HG03097 (cell line): ENCODE results near the gene SYN1.

Experiments used
- ATAC-seq: cut with Tn5 transposase; IDR thresholded peaks from one replicate; pipeline ENCODE4 v1.9.1; 2021; ENCODE audit not compliant: unreplicated experiment, low FRiP score

SYN1 gene

DNA sequence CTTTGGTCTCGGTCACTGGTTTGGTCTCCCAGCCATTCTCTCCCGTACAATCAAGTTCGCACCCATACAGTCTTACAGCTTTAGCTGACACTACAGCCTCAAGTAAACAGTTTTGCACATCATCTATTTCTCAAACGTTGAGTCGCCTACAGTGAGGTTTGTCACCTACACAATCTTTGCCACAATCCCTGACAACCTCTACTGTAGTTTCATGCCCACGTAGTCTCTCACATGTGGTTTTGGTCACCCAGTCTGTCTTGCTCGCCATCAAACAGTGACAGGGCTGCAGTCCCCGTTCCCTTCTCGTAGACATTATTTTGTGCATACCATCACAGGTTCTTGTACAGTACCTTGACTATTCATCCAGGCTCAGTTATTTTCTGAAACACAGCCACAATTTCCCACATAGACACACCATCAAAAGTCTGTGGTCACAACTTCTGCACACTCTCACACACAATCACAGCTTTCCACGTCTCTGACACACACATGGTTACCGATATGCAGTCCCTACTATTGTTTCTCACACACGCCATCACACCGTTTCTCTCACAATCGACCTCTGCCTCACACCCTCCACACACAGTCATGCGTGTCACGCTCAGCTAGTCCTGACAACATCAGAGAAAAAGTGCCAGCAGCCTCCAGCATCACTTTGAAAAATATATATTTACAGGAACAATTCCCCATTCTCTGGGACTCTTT lies 15.4 kb upstream of the SYN1 start:
- no peak for ATAC-seq

- ATAC-seq: no peak
Measured at GRCh38 chrX:47633689-47634590, 14.3 kb upstream of the SYN1 start.

DNA sequence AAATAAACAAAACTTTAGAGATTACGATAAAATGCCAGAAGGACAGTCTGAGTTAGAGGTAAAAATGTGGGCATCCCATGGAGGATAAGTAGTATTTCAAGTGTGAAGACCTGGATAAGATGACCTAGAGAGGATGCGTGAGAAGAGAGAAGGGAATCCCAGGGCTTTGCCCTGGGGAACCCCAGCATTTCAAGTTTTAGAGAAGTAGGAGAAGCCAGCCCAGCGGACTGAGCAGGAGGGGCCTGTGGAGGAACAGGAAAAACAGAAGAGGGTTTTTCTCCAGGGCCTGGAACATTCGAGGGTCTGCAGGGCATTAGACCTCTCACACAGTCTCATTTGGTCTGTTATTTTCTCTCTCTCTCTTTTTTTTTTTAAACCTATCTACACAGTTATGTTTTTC lies 13.0 kb upstream of the SYN1 start:
- ATAC-seq: no peak

GRCh38 chrX:47631676-47632075 lies 12.0 kb upstream of the SYN1 start:
- no peak for ATAC-seq

GRCh38 chrX:47629419-47630200 lies 10.0 kb upstream of the SYN1 start, which contains the start of gene CFP:
CFP (minus strand) TSS chrX:47629930; CDS start chrX:47629844, 86 bp downstream.
- ATAC-seq: no peak

DNA sequence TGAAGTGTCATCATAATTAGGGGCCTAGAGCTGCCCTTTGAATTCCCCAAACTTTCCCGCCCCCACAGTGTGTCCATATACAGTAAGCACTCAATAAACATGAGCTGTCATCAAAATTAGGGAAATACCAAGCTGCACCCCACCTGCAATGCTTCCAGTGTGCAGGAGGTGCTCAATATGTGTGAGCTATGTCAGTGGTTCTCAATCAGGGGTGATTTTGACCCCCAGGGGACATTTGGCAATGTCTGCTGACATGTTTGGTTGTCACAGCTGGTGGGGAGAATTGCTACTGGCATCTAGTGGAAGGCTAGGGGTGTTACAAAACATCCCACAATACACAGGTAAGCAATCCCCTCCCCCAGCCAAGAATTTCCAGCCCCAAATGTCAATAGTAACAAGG lies 9.3 kb upstream of the SYN1 start:
- no peak for ATAC-seq

- ATAC-seq: no peak
Measured at GRCh38 chrX:47625365-47625764, 5.7 kb upstream of the SYN1 start.

- no peak for ATAC-seq
Measured at GRCh38 chrX:47623540-47624027, 3.9 kb upstream of the SYN1 start.

- no peak for ATAC-seq
Measured at GRCh38 chrX:47621851-47622250, 2.2 kb upstream of the SYN1 start.

- ATAC-seq: no peak
Measured at GRCh38 chrX:47620303-47620685, 637 bp upstream of the SYN1 start.

GRCh38 chrX:47618923-47619485 lies 653 bp downstream of the SYN1 start:
- ATAC-seq: no peak

GRCh38 chrX:47614618-47615017 lies 5.0 kb downstream of the SYN1 start:
- no peak for ATAC-seq

- no peak for ATAC-seq
Measured at GRCh38 chrX:47613082-47613481, 6.6 kb downstream of the SYN1 start.

- no peak for ATAC-seq
Measured at GRCh38 chrX:47612418-47612817, 7.2 kb downstream of the SYN1 start.

GRCh38 chrX:47611926-47612325 lies 7.7 kb downstream of the SYN1 start:
- ATAC-seq: no peak

DNA sequence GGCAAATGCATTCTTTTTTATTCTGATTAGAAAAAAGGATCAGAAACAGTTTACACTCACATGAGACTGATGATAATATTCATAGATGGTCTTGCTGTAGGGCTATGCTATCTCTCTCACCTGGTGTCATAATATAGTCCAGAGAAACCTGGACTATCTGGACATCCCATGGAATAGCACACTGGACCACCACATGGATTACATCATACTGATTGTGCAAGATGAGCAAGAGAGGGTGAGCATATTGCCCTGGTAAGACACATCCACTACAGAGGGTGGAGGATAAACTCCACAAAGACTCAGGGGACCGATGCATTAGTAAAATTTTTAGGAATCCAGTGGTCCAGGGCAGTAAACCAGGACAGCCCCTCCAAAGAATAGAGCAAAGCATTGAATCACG lies 8.2 kb downstream of the SYN1 start:
- no peak for ATAC-seq

DNA sequence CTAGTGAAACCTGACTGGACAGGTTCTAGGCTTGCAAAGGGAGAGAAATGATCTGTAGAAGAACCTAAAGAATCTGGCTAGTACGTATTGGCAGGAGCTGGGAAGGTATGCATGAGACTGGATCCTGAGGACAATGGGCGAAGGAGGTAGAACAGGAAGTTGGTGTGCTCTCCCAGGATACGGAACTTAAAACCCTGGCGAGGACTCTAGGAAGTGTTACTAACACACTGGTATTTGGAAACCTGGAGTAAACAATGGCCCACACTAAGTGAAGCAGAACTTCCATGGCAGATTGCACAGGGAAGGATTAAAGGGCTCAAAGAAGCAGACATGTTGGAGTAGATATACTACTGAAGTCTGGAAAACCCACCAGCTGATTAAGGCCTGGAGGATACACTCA lies 9.1 kb downstream of the SYN1 start:
- ATAC-seq: no peak

DNA sequence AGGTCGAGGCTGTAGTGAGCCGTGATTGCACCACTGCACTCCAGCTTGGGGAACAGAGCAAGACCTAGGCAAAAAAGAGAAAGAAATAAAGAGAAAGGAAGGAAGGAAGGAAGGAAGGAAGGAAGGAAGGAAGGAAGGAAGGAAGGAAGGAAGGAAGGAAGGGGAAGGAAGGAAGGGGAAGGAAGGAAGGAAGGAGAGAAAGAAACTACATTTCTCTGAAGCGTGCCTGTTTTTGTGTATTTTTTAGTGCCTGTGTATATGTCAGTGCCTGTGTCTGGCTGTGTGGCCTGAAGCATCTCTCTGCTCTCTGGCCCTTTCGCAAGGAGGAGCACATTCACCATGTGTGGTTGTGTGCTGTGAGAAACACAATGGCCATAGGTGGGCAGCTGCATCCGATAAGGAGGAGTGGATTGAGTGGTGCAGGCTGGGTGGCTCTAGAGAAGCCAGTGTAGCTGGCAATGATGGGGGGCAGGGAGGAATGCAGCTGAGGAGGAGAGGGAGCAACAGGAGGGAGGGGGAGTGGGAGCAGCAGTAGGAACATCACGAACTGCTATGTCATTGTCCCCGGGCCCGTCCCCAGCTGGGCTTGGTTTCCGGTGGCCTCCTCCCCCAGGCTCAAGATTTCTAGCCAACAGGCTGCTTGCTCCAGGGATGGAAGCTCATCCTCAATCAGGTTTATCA lies 11.4 kb downstream of the SYN1 start:
- ATAC-seq: no peak

DNA sequence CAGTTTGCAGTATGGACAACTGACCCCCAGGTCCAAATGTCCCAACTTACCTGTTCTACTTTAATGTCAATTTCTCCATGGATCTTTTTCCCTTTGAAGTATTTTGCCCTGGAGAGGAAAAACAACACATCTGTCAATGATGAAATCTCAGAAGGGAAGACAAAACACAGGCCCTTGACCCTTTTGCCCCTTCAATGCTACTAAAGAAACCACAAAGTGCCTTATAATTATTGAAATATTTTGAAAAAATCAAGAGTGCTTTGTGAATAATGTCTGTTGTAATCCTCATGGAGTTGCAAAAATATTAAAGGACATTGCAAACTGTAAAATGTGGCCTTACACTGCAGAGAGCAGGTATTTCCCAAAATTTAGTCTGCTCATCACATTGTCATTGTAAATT lies 12.6 kb downstream of the SYN1 start:
- no peak for ATAC-seq

- ATAC-seq: no peak
Measured at GRCh38 chrX:47605024-47605423, 14.6 kb downstream of the SYN1 start.
